HL-60 (cell line): Measurements from ENCODE around the gene NAALADL2.
A peak's percentile ranks its signal among the peaks of the same experiment; 100 is the strongest.

Experiments used
- CTCF ChIP-seq: IDR thresholded peaks from one replicate; pipeline ENCODE4 v1.5.1; 2011; ENCODE audit warnings: low read length, control low read depth, inconsistent platforms; ENCODE audit not compliant: insufficient read depth
- GABPA ChIP-seq: IDR thresholded peaks from 2 replicates; pipeline ENCODE4 v1.6.1; 2012; ENCODE audit warnings: low read depth
- POLR2AphosphoS5 ChIP-seq: IDR thresholded peaks from 2 replicates; pipeline ENCODE4 v1.6.1; 2012; ENCODE audit warnings: low read depth
- REST ChIP-seq: IDR thresholded peaks from 2 replicates; pipeline ENCODE4 v1.6.1; 2012; ENCODE audit warnings: low read depth; ENCODE audit not compliant: insufficient replicate concordance

GRCh38 chr3:174826069-174826468, 33.1 kb upstream of the NAALADL2 start:
- TF ChIP-seq CTCF (no peak), REST (peak; percentile 65), GABPA (no peak), POLR2AphosphoS5 (no peak)
